B cell (primary cell): Measurements from ENCODE around the gene BCOR. TPM values are rescaled to one million over a fixed set of nuclear protein-coding genes. Genes with fewer than 3 reads are reported as not detected.
A peak's percentile ranks its signal among the peaks of the same experiment; 100 is the strongest.

Experiments
- ATAC-seq: fragments of 200-7000 bp; cut with Tn5 transposase; one replicate; pipeline ENCODE4 v1.10.0; 2021; ENCODE audit warnings: low read depth, mild to moderate bottlenecking, moderate number of reproducible peaks, moderate library complexity
- CTCF ChIA-PET: fragments of 350-600 bp; sonication (Branson Sonifier 250); formaldehyde crosslinking; loops from one replicate; lab custom pipeline; 2021; ENCODE audit warnings: antibody characterized with exemption, inconsistent platforms; lab: Charles Lee
- POLR2A ChIA-PET: fragments of 350-600 bp; sonication (Branson Sonifier 250); formaldehyde crosslinking; loops from one replicate; lab custom pipeline; 2021; ENCODE audit warnings: antibody characterized with exemption; lab: Charles Lee
- DNase-seq: peaks from one replicate; pipeline ENCODE4 v3.0.0; 2013
- H2AFZ ChIP-seq: 2 replicates; pipeline ENCODE4 v1.6.1; 2012; ENCODE audit warnings: mild to moderate bottlenecking, low read depth, low read length; ENCODE audit not compliant: insufficient read depth, poor library complexity, severe bottlenecking
- H3K27ac ChIP-seq, 2 donors: 1 replicate in 1 of 2; 2 replicates in 1 of 2; pipeline ENCODE4 v1.5.1; 2012 to 2013; ENCODE audit warnings: low read length in 2 of 2, mild to moderate bottlenecking in 2 of 2, moderate library complexity in 1 of 2
- H3K27me3 ChIP-seq, 4 experiments: fragments of 200-600 bp in 1 of 4; sonication (generic) in 1 of 4; replicated peaks in 1 of 4; 1 replicate in 2 of 4; 2 replicates in 2 of 4; pipeline versions ENCODE4 v1.6.1 to v1.7.0; 2013 to 2016; ENCODE audit warnings: low read length in 3 of 4, mild to moderate bottlenecking in 2 of 4, mixed read lengths in 1 of 4, moderate library complexity in 1 of 4; ENCODE audit not compliant: insufficient read depth in 4 of 4, control insufficient read depth in 3 of 4; ENCODE audit errors: control extremely low read depth in 1 of 4
- H3K36me3 ChIP-seq, 2 experiments: replicated peaks in 1 of 2; 1 replicate in 1 of 2; 2 replicates in 1 of 2; pipeline versions ENCODE4 v1.6.1 to v1.7.1; 2013; ENCODE audit warnings: low read length in 1 of 2; ENCODE audit not compliant: insufficient read depth in 2 of 2, control insufficient read depth in 1 of 2; ENCODE audit errors: control extremely low read depth in 1 of 2, extremely low read depth in 1 of 2
- H3K4me1 ChIP-seq, 2 donors: fragments of 200-600 bp in 1 of 2; sonication (generic) in 1 of 2; 1 replicate in 1 of 2; 2 replicates in 1 of 2; pipeline versions ENCODE4 v1.5.1 to v1.6.1; 2013 to 2017; ENCODE audit warnings: low read length in 2 of 2; ENCODE audit not compliant: control insufficient read depth in 2 of 2, insufficient read depth in 2 of 2
- H3K4me2 ChIP-seq: replicated peaks from 2 replicates; pipeline ENCODE3; 2012; ENCODE audit warnings: mild to moderate bottlenecking, low read depth, low read length; ENCODE audit not compliant: poor library complexity, severe bottlenecking
- H3K4me3 ChIP-seq, 5 experiments: fragments of 200-600 bp in 1 of 5; sonication (generic) in 1 of 5; 1 replicate in 3 of 5; 2 replicates in 2 of 5; pipeline versions ENCODE4 v1.5.1 to v1.7.0; 2011 to 2016; ENCODE audit warnings: low read length in 4 of 5, mild to moderate bottlenecking in 4 of 5, low read depth in 2 of 5, control low read depth in 1 of 5, moderate library complexity in 1 of 5; ENCODE audit not compliant: insufficient read depth in 1 of 5; ENCODE audit errors: control extremely low read depth in 1 of 5, extremely low read depth in 1 of 5
- H3K79me2 ChIP-seq: fragments of 200-600 bp; sonication (generic); one replicate; pipeline ENCODE4 v1.6.0; 2016; ENCODE audit warnings: low read length; ENCODE audit not compliant: control insufficient read depth, insufficient read depth
- H3K9ac ChIP-seq: fragments of 200-600 bp; sonication (generic); 2 replicates; pipeline ENCODE4 v1.6.1; 2017; ENCODE audit warnings: mild to moderate bottlenecking, low read length, moderate library complexity
- H3K9me3 ChIP-seq, 3 donors: one replicate each; pipeline versions ENCODE4 v1.6.1 to v1.7.1; 2013; ENCODE audit warnings: low read length in 2 of 3; ENCODE audit not compliant: control insufficient read depth in 2 of 3, insufficient read depth in 1 of 3; ENCODE audit errors: control extremely low read depth in 1 of 3
- H4K20me1 ChIP-seq: 2 replicates; pipeline ENCODE4 v1.6.0; 2012; ENCODE audit warnings: mild to moderate bottlenecking, low read length; ENCODE audit not compliant: insufficient read depth, control insufficient read depth, poor library complexity, severe bottlenecking
- H3K27ac Mint-ChIP-seq: one replicate; pipeline ENCODE4 v1.8.0; 2021; ENCODE audit warnings: mixed read lengths
- H3K27me3 Mint-ChIP-seq: one replicate; pipeline ENCODE4 v1.8.0; 2021; ENCODE audit warnings: mixed read lengths
- H3K4me1 Mint-ChIP-seq: one replicate; pipeline ENCODE4 v1.8.0; 2021; ENCODE audit warnings: mixed read lengths
- H3K4me3 Mint-ChIP-seq: one replicate; pipeline ENCODE4 v1.8.0; 2021; ENCODE audit warnings: mixed read lengths
- H3K9me3 Mint-ChIP-seq: one replicate; pipeline ENCODE4 v1.8.0; 2022; ENCODE audit warnings: mixed read lengths; ENCODE audit not compliant: insufficient read depth
- EZH2 ChIP-seq: IDR thresholded peaks from 2 replicates; pipeline ENCODE4 v1.6.1; 2012; ENCODE audit warnings: borderline replicate concordance, low read depth, mild to moderate bottlenecking, moderate library complexity, low read length; ENCODE audit not compliant: insufficient read depth, poor library complexity, severe bottlenecking
- WGBS: methylation state at CpG from one replicate; pipeline ENCODE4 v1.1.5; 2013; ENCODE audit warnings: missing lambda C conversion rate; ENCODE audit not compliant: insufficient coverage; 5-methylcytosine and 5-hydroxymethylcytosine counted together
- intact Hi-C: fragments of 100-400 bp; cut with micrococcal nuclease; formaldehyde crosslinking; loops from one replicate; pipeline ENCODE4 v1.10.0; 2022
- polyA plus RNA-seq: library from polyadenylated mRNA; depleted of rRNA; stranded (reverse); fragments of >200 nt; gene quantifications from 2 replicates; pipeline ENCODE4 v1.2.3, GENCODE V29; 2012
- total RNA-seq, 2 donors: library from RNA; stranded (reverse); fragments of 120-200 nt in 1 of 2; gene quantifications; 1 replicate in 1 of 2; 2 replicates in 1 of 2; pipeline versions ENCODE4 v1.2.3 to v1.2.4, GENCODE V29; 2013 to 2022
- TF ChIP-seq, protein P1 (sequence below): fragments of 200-600 bp; IDR thresholded peaks from one replicate; pipeline ENCODE4 v1.8.0; 2022; ENCODE audit warnings: antibody characterized with exemption, mild to moderate bottlenecking

BCOR gene
- total and polyA plus RNA-seq, 2 donors (not counting 1 experiment from before 2014, with no cell fraction given), result 19.0 to 65.3 TPM

- peak overlapping the region in 4 of 5 experiments; percentile 24 to 63 (median 48) for H3K4me3 ChIP-seq
- CTCF ChIA-PET, result no interaction called here
Measured at GRCh38 chrX:40108959-40109287, 11.2 kb upstream of the BCOR start.

More at GRCh38 chrX:40108959-40109287, 11.2 kb upstream of the BCOR start:
- DNase-seq (peak; percentile 58), ATAC-seq (peak; percentile 39)
- Histone ChIP-seq H3K4me1 (peaks cover 18 to 20% of the 10 kb centered on the region in 2 donors), H4K20me1 (peaks cover 12% of the 10 kb centered on the region), H3K9me3 (no peaks in the 10 kb centered on the region), H3K4me2 (peak overlapping the region; percentile 94), H2AFZ (peak overlapping the region; percentile 46), H3K9ac (peak overlapping the region; percentile 58), H3K27me3 (peaks cover 0 to 7% (median 0%) of the 10 kb centered on the region in 4 experiments), H3K27ac (no peak overlapping the region), H3K36me3 (no peaks in the 10 kb centered on the region), H3K79me2 (no peaks in the 10 kb centered on the region)
- Mint-ChIP-seq H3K4me1 (peaks cover 17% of the 10 kb centered on the region), H3K27me3 (no peaks in the 10 kb centered on the region), H3K9me3 (no peaks in the 10 kb centered on the region), H3K4me3 (peak overlapping the region; percentile 66), H3K27ac (no peak overlapping the region)
- intact Hi-C loops, result loop anchor here (1.0 kb wide), 1 partner anchor 10 kb away; no protein-coding TSS in a partner anchor
- WGBS, result 1% methylated on average over 27 of the region's 48 CpGs
- TF ChIP-seq, protein P1, sequence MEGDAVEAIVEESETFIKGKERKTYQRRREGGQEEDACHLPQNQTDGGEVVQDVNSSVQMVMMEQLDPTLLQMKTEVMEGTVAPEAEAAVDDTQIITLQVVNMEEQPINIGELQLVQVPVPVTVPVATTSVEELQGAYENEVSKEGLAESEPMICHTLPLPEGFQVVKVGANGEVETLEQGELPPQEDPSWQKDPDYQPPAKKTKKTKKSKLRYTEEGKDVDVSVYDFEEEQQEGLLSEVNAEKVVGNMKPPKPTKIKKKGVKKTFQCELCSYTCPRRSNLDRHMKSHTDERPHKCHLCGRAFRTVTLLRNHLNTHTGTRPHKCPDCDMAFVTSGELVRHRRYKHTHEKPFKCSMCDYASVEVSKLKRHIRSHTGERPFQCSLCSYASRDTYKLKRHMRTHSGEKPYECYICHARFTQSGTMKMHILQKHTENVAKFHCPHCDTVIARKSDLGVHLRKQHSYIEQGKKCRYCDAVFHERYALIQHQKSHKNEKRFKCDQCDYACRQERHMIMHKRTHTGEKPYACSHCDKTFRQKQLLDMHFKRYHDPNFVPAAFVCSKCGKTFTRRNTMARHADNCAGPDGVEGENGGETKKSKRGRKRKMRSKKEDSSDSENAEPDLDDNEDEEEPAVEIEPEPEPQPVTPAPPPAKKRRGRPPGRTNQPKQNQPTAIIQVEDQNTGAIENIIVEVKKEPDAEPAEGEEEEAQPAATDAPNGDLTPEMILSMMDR, result no peak
- TF ChIP-seq EZH2, result no peak
- POLR2A ChIA-PET, result interaction anchor here (1.8 kb wide), 1 partner anchor 11 kb away, joined by 9 read pairs; the partner anchor contains the start of gene BCOR
